Measurements from ENCODE around the gene DCDC2C.

GRCh38 chr2:3718679-3719078 is 15.3 kb downstream of the DCDC2C start:
- TF ChIP-seq, protein P1, sequence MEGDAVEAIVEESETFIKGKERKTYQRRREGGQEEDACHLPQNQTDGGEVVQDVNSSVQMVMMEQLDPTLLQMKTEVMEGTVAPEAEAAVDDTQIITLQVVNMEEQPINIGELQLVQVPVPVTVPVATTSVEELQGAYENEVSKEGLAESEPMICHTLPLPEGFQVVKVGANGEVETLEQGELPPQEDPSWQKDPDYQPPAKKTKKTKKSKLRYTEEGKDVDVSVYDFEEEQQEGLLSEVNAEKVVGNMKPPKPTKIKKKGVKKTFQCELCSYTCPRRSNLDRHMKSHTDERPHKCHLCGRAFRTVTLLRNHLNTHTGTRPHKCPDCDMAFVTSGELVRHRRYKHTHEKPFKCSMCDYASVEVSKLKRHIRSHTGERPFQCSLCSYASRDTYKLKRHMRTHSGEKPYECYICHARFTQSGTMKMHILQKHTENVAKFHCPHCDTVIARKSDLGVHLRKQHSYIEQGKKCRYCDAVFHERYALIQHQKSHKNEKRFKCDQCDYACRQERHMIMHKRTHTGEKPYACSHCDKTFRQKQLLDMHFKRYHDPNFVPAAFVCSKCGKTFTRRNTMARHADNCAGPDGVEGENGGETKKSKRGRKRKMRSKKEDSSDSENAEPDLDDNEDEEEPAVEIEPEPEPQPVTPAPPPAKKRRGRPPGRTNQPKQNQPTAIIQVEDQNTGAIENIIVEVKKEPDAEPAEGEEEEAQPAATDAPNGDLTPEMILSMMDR (IDR thresholded peaks at IDR 0.05) = no peak
- TF ChIP-seq EZH2 (IDR thresholded peaks at IDR 0.05) = no peak
- TF ChIP-seq EZH2phosphoT487 (IDR thresholded peaks at IDR 0.05) = no peak

All from neural progenitor cell (in vitro differentiated cells).